ENCODE results near the gene CKM. TPM values are rescaled to one million over a fixed set of nuclear protein-coding genes. Genes with fewer than 3 reads are reported as not detected.
"Not testable (repeated sequence)": the region's sequence is repeated elsewhere in the genome, so short reads cannot be mapped to it uniquely, and the experiment has no call there.

Gene CKM
- polyA plus RNA-seq, 2 of the 4 experiments (the other 2 are of a cell fraction) = not detected

DNA sequence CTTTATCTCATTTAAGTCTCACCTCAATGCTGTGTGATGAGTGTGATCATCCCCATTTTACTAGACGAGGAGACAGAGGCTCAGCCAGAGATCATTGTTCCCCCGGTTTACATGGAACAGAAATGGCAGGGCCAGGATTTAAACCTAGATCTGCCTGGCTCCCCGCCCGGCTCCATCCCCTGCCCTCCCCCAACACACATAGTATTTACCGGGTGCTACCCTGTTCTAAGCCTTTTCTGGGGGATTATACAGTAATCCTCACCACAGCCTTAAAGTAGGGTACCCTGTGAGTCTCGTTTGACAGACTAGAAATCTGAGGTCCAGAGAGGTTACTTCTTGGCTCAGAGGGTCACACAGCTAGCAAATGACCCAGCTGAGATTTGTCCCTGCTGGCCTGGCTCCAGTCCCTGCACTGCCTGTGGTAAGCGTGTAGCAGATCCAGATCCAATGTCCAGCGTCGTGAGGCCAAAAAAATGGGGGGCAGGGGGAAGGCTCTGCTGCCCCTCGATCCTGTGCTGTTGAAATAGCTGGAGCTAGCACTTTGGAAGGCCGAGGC, 14.1 kb upstream of the CKM start:
- Histone ChIP-seq H3K4me3 (no peak overlapping the region), H3K4me2 (no peak overlapping the region), H3K4me1 (peaks cover 3% of the 10 kb centered on the region; the same call in 2 of the 3 replicates), H3K9me3 (no peaks in the 10 kb centered on the region), H3K27ac (no peak overlapping the region)
- no peak for FAIRE-seq
- DNase-seq (ENCODE audit: low read depth in 1 of 2, low spot score in 1 of 2) = no peak
- TF ChIP-seq HOXB13 (CRISPR knock-in tag; IDR thresholded peaks at IDR 0.05; ENCODE audit: low read depth) (no peak), JUN (IDR thresholded peaks at IDR 0.05) (no peak), CHD2 (IDR thresholded peaks at IDR 0.05; ENCODE audit: low read length, partially characterized antibody) (no peak), REST (IDR thresholded peaks at IDR 0.05) (no peak), MYC (IDR thresholded peaks at IDR 0.05; ENCODE audit: borderline replicate concordance, low read length) (no peak), CEBPB (IDR thresholded peaks at IDR 0.05) (no peak), RCOR1 (IDR thresholded peaks at IDR 0.05; ENCODE audit: low read depth, low read length) (no peak)
- TF ChIP-seq, protein P1, sequence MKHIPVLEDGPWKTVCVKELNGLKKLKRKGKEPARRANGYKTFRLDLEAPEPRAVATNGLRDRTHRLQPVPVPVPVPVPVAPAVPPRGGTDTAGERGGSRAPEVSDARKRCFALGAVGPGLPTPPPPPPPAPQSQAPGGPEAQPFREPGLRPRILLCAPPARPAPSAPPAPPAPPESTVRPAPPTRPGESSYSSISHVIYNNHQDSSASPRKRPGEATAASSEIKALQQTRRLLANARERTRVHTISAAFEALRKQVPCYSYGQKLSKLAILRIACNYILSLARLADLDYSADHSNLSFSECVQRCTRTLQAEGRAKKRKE (CRISPR knock-in tag; IDR thresholded peaks at IDR 0.05; ENCODE audit: low read depth) = no peak
- ChIA-PET POLR2A (no interaction called here), CTCF (interaction anchor here (1.4 to 2.9 kb wide), 3 partner anchors 9 to 176 kb away, joined by 3 to 29 read pairs (median 11); partner anchors contain the start of gene NKPD1)
- no peak for ATAC-seq
- WGBS (ENCODE audit: missing lambda C conversion rate) = 66% methylated on average over 11 of the region's 11 CpGs

- DNase-seq (ENCODE audit: low read depth in 1 of 2, low spot score in 1 of 2); POLR2A ChIA-PET; FAIRE-seq; ATAC-seq; H3K9me3 ChIP-seq; H3K4me2 ChIP-seq; H3K4me1 ChIP-seq; H3K27ac ChIP-seq; H3K4me3 ChIP-seq: not testable (repeated sequence)
- WGBS (ENCODE audit: missing lambda C conversion rate) = 78% methylated on average over 4 of the region's 4 CpGs
- CTCF ChIA-PET = interaction anchor here (1.5 kb wide), 1 partner anchor 9 kb away, joined by 8 read pairs; no protein-coding TSS in a partner anchor
- TF ChIP-seq HDAC2 (IDR thresholded peaks at IDR 0.05) = 0 out of 2 replicates have a peak, but pooled peaks have one; percentile 42
Observed at GRCh38 chr19:45334881-45335280, 12.2 kb upstream of the CKM start.

DNA sequence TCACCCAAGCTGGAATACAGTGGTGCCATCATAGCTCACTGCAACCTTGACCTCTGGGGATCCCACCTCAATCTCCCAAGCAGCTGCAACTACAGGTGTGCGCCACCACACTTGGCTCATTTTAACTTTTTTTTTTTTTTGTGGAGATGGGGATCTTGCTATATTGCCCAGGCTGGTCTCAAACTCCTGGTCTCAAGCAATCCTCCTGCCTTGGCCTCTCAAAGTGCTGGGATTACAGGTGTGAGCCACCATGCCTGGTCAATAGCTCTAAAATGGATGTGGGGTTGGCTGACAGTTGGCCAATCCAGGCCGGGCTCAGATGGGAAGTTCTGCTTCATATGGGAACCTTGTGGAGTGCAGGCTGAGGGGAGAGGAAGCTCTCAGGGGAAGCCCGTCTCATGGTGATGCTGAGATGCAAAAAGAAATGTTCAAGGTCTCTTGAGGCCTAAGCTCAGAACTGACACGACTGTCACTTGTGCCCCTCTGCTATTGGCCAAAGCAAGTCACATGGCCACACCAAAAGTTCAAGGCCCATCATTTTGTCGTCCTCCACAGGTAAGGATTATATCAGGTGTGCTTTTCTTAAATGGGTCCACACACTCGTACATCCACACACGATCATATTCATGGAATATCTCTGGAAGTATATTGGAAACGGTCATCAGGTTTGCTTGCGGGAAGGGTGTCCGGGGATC, 11.1 kb upstream of the CKM start:
- no peak for DNase-seq (ENCODE audit: low read depth in 1 of 2, low spot score in 1 of 2)
- no peak overlapping the region for H3K27ac ChIP-seq
- H3K9me3 ChIP-seq = no peaks in the 10 kb centered on the region
- no peak overlapping the region for H3K4me3 ChIP-seq
- WGBS (ENCODE audit: missing lambda C conversion rate) = 79% methylated on average over 10 of the region's 10 CpGs
- H3K4me1 ChIP-seq = no peaks in the 10 kb centered on the region
- no peak for FAIRE-seq
- CTCF ChIA-PET = no interaction called here
- TF ChIP-seq ESRRA (IDR thresholded peaks at IDR 0.05; ENCODE audit: borderline replicate concordance, low read length) (no peak), USF2 (IDR thresholded peaks at IDR 0.05) (peak; percentile 21; the same call in 1 of the 2 replicates)
- no peak for ATAC-seq
- H3K4me2 ChIP-seq = no peak overlapping the region
- POLR2A ChIA-PET = no interaction called here

DNA sequence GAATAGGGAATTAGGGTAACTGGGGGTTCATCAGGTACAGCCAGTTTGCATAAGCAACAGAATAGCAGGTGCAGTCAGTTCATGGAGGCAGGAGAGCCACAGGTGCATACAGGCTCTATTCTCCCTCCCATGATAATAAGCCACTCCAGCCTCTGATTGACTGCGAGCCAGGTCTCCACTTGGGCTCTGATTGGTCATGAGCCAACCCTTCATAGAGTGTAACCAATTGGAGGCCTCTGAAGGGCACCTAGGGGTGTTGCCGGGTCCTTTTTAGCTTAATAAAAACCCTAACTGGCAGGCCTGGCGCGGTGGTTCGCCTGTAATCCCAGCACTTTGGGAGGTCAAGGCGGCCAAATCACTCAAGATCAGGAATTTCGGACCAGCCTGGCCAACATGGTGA, 8.7 kb upstream of the CKM start:
- no peak overlapping the region for H3K27ac ChIP-seq
- no peaks in the 10 kb centered on the region for H3K4me1 ChIP-seq
- H3K4me3 ChIP-seq = no peak overlapping the region
- FAIRE-seq (no peak), ATAC-seq (peak in 1 of 2 experiments; percentile 63; a peak in 3 of 6 replicates), DNase-seq (ENCODE audit: low read depth in 1 of 2, low spot score in 1 of 2) (no peak)
- 66% methylated on average over 6 of the region's 7 CpGs for WGBS (ENCODE audit: missing lambda C conversion rate)
- H3K4me2 ChIP-seq = no peak overlapping the region
- ChIA-PET CTCF (no interaction called here), POLR2A (no interaction called here)
- no peaks in the 10 kb centered on the region for H3K9me3 ChIP-seq
- TF ChIP-seq NPAS2 (CRISPR knock-in tag; IDR thresholded peaks at IDR 0.05; ENCODE audit: borderline replicate concordance) = no peak
- TF ChIP-seq HES2 (IDR thresholded peaks at IDR 0.05) = no peak
- TF ChIP-seq HOXB13 (CRISPR knock-in tag; IDR thresholded peaks at IDR 0.05; ENCODE audit: low read depth) = no peak
- no peak for TF ChIP-seq CBX8 (IDR thresholded peaks at IDR 0.05)
- no peak for TF ChIP-seq HMGXB4 (CRISPR knock-in tag; IDR thresholded peaks at IDR 0.05; ENCODE audit: borderline replicate concordance)
- TF ChIP-seq, protein P2, sequence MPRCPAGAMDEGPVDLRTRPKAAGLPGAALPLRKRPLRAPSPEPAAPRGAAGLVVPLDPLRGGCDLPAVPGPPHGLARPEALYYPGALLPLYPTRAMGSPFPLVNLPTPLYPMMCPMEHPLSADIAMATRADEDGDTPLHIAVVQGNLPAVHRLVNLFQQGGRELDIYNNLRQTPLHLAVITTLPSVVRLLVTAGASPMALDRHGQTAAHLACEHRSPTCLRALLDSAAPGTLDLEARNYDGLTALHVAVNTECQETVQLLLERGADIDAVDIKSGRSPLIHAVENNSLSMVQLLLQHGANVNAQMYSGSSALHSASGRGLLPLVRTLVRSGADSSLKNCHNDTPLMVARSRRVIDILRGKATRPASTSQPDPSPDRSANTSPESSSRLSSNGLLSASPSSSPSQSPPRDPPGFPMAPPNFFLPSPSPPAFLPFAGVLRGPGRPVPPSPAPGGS (IDR thresholded peaks at IDR 0.05) = no peak
- TF ChIP-seq EP300 (IDR thresholded peaks at IDR 0.05) = no peak
- TF ChIP-seq KDM5A (IDR thresholded peaks at IDR 0.05) = no peak
- no peak for TF ChIP-seq RARB (CRISPR knock-in tag; IDR thresholded peaks at IDR 0.05)
- TF ChIP-seq TFCP2L1 (CRISPR knock-in tag; IDR thresholded peaks at IDR 0.05) = no peak
